Rectal smooth muscle tissue (tissue), 1 donor: ENCODE measurements around the gene TNFRSF18.
"Not testable (repeated sequence)": the region's sequence is repeated elsewhere in the genome, so short reads cannot be mapped to it uniquely, and the experiment has no call there.

Experiments
- H3K27ac ChIP-seq: one replicate; pipeline ENCODE4 v1.7.0; 2013; ENCODE audit warnings: low read depth, low read length, inconsistent platforms
- H3K27me3 ChIP-seq: one replicate; pipeline ENCODE4 v1.7.0; 2013; ENCODE audit warnings: low read length; ENCODE audit not compliant: control insufficient read depth, insufficient read depth
- H3K36me3 ChIP-seq: one replicate; pipeline ENCODE4 v1.7.0; 2013; ENCODE audit warnings: low read length; ENCODE audit not compliant: control insufficient read depth, insufficient read depth
- H3K4me1 ChIP-seq: one replicate; pipeline ENCODE4 v1.7.0; 2013; ENCODE audit warnings: low read length; ENCODE audit not compliant: control insufficient read depth, insufficient read depth
- H3K4me3 ChIP-seq: one replicate; pipeline ENCODE4 v1.7.0; 2013; ENCODE audit warnings: low read length
- H3K9ac ChIP-seq: one replicate; pipeline ENCODE4 v1.7.0; 2013; ENCODE audit warnings: low read length

The TNFRSF18 gene

DNA sequence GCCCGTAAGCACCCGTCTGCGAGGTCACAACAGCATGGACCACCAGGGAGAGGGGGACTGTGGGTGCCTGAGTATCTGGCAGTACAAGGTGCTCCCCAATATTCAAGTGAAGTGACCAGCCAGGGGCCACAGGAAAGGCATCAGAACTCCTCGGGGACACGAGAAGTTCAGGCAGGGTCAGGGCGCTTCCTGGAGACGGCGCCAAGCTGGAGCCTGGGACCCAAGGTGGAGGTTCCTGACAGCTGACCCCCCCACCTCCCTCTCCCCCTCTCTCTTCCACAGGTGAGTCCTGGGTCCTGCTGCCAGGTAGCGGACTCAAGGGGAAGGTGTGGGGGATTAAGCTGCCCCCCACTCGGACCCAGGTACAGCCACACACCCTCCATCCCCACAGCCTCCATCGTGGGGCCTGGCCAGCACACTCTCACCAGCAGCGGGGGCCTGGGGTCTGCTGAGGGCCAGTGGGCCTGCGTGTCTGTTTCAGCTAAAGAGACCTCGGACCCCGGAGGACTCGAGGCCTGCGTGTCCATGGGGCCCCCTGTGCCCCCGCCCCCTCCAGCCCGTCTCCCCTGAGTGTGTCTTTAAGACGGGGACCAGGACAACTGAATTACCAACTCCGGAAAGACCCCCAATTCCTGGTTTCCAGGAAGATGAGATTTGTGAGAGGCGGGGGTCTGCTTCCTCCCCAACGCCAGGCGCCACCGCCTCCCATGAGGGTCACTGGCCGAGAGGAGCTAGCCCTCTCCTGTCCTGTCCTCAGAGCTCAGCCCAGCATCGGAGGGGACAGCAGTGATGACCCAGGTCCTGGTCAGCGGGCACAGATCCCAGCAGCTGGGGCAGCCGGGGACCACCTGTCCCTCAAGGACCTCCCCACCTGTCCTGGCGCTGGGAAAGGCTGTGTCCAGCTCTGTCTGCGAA is 6.2 kb downstream of the TNFRSF18 start:
- H3K9ac ChIP-seq, result no peak overlapping the region
- no peaks in the 10 kb centered on the region for H3K4me1 ChIP-seq
- H3K27me3 ChIP-seq, result peaks cover 4% of the 10 kb centered on the region
- no peak overlapping the region for H3K27ac ChIP-seq
- no peak overlapping the region for H3K4me3 ChIP-seq
- H3K36me3 ChIP-seq, result no peaks in the 10 kb centered on the region

GRCh38 chr1:1199141-1199960 is 7.0 kb downstream of the TNFRSF18 start:
- H3K4me1 ChIP-seq, result no peaks in the 10 kb centered on the region
- no peaks in the 10 kb centered on the region for H3K27me3 ChIP-seq
- H3K9ac ChIP-seq, result no peak overlapping the region
- no peak overlapping the region for H3K4me3 ChIP-seq
- H3K27ac ChIP-seq, result no peak overlapping the region
- no peaks in the 10 kb centered on the region for H3K36me3 ChIP-seq

GRCh38 chr1:1198423-1199140 is 7.8 kb downstream of the TNFRSF18 start:
- no peaks in the 10 kb centered on the region for H3K4me1 ChIP-seq
- H3K27ac ChIP-seq, result no peak overlapping the region
- H3K36me3 ChIP-seq, result no peaks in the 10 kb centered on the region
- no peak overlapping the region for H3K4me3 ChIP-seq
- no peaks in the 10 kb centered on the region for H3K27me3 ChIP-seq
- no peak overlapping the region for H3K9ac ChIP-seq

GRCh38 chr1:1197551-1198422 is 8.6 kb downstream of the TNFRSF18 start:
- no peak overlapping the region for H3K4me3 ChIP-seq
- H3K9ac ChIP-seq, result no peak overlapping the region
- no peaks in the 10 kb centered on the region for H3K27me3 ChIP-seq
- H3K36me3 ChIP-seq, result no peaks in the 10 kb centered on the region
- no peak overlapping the region for H3K27ac ChIP-seq
- no peaks in the 10 kb centered on the region for H3K4me1 ChIP-seq

DNA sequence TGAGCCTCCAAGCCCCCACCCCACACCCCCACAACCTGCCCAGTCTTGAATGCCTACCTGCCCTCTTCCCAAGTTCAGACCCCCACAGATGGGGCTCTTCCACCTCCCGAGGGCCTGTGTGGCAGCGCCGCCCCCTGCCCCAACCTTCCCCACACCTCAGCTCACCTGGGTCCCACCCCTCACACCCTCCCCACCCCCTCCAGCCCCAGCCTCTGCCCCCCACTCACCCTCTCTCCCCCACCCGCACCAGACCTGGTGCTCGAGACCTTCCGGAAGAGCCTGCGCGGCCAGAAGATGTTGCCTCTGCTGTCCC is 9.2 kb downstream of the TNFRSF18 start:
- Histone ChIP-seq H3K27me3 (no peaks in the 10 kb centered on the region), H3K9ac (no peak overlapping the region), H3K36me3 (no peaks in the 10 kb centered on the region), H3K27ac (no peak overlapping the region), H3K4me3 (no peak overlapping the region), H3K4me1 (no peaks in the 10 kb centered on the region)

GRCh38 chr1:1196431-1197187 is 9.8 kb downstream of the TNFRSF18 start:
- Histone ChIP-seq H3K9ac (no peak overlapping the region), H3K4me3 (no peak overlapping the region), H3K36me3 (no peaks in the 10 kb centered on the region), H3K27ac (no peak overlapping the region), H3K27me3 (no peaks in the 10 kb centered on the region), H3K4me1 (no peaks in the 10 kb centered on the region)

GRCh38 chr1:1195726-1196125 is 10.7 kb downstream of the TNFRSF18 start:
- not testable (repeated sequence) for H3K27me3 ChIP-seq, H3K4me1 ChIP-seq, H3K4me3 ChIP-seq, H3K27ac ChIP-seq, H3K9ac ChIP-seq, H3K36me3 ChIP-seq

- Histone ChIP-seq H3K4me3 (no peak overlapping the region), H3K27me3 (no peaks in the 10 kb centered on the region), H3K4me1 (no peaks in the 10 kb centered on the region)
Observed at GRCh38 chr1:1194723-1195122, 11.7 kb downstream of the TNFRSF18 start.

DNA sequence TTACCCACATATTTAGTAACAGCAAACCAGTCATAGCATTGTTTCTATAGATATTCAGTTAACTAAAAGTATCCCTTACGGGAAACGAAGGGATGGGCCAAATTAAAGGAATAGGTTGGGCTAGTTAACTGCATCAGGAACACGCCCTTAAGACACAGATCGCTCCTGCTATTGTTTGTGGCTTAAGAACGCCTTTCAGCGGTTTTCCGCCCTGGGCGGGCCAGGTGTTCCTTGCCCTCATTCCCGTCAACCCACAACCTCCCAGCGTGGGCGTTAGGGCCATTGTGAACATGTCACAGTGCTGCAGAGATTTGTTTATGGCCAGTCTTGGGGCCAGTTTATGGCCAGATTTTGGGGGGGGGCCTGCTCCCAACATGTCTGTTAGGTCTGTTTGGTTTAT is 14.7 kb downstream of the TNFRSF18 start:
- Histone ChIP-seq H3K27me3 (no peaks in the 10 kb centered on the region), H3K4me1 (no peaks in the 10 kb centered on the region), H3K36me3 (no peaks in the 10 kb centered on the region), H3K27ac (no peak overlapping the region), H3K4me3 (no peak overlapping the region), H3K9ac (no peak overlapping the region)

More at GRCh38 chr1:1194723-1195122, 11.7 kb downstream of the TNFRSF18 start:
- Histone ChIP-seq H3K27ac (no peak overlapping the region), H3K36me3 (no peaks in the 10 kb centered on the region), H3K9ac (no peak overlapping the region)

GRCh38 chr1:1189111-1189510 is 17.3 kb downstream of the TNFRSF18 start:
- Histone ChIP-seq H3K27me3 (no peaks in the 10 kb centered on the region), H3K4me1 (no peaks in the 10 kb centered on the region), H3K4me3 (no peak overlapping the region), H3K36me3 (no peaks in the 10 kb centered on the region), H3K9ac (no peak overlapping the region), H3K27ac (no peak overlapping the region)

GRCh38 chr1:1187938-1188337 is 18.5 kb downstream of the TNFRSF18 start:
- Histone ChIP-seq H3K36me3 (no peaks in the 10 kb centered on the region), H3K9ac (no peak overlapping the region), H3K4me1 (no peaks in the 10 kb centered on the region), H3K27ac (no peak overlapping the region), H3K4me3 (no peak overlapping the region), H3K27me3 (no peaks in the 10 kb centered on the region)
